Neutrophil (primary cell): ENCODE data around the gene NKRF.

Experiments used
- H3K27ac ChIP-seq: fragments of 200-600 bp; sonication (generic); 2 replicates; pipeline ENCODE4 v1.5.1; 2016; ENCODE audit warnings: mild to moderate bottlenecking, moderate library complexity
- H3K27me3 ChIP-seq: fragments of 200-600 bp; sonication (generic); 2 replicates; pipeline ENCODE4 v1.6.0; 2016; ENCODE audit warnings: mild to moderate bottlenecking
- H3K36me3 ChIP-seq: fragments of 200-600 bp; sonication (generic); 2 replicates; pipeline ENCODE4 v1.5.1; 2017
- H3K4me1 ChIP-seq, 2 experiments: fragments of 200-600 bp in 1 of 2; sonication (generic) in 1 of 2; 1 replicate in 1 of 2; 2 replicates in 1 of 2; pipeline versions ENCODE4 v1.5.1 to v1.6.1; 2013 to 2016; ENCODE audit warnings: low read depth in 1 of 2, low read length in 1 of 2, mild to moderate bottlenecking in 1 of 2, moderate library complexity in 1 of 2; ENCODE audit not compliant: control insufficient read depth in 1 of 2, insufficient read depth in 1 of 2
- H3K4me3 ChIP-seq, 2 experiments: fragments of 200-600 bp in 1 of 2; sonication (generic) in 1 of 2; 1 replicate in 1 of 2; 2 replicates in 1 of 2; pipeline ENCODE4 v1.5.1; 2013 to 2016; ENCODE audit warnings: low read depth in 1 of 2, low read length in 1 of 2, mild to moderate bottlenecking in 1 of 2, moderate library complexity in 1 of 2
- H3K9me3 ChIP-seq: fragments of 200-600 bp; sonication (generic); 2 replicates; pipeline ENCODE4 v1.5.1; 2016
- CTCF ChIP-seq: fragments of 200-600 bp; sonication (generic); IDR thresholded peaks from 2 replicates; pipeline ENCODE4 v1.5.1; 2016; ENCODE audit warnings: antibody characterized with exemption

NKRF gene

GRCh38 chrX:119606280-119607017, at the start of gene NKRF:
NKRF (minus strand) TSS chrX:119606424.
- no peaks in the 10 kb centered on the region for H3K9me3 ChIP-seq
- TF ChIP-seq CTCF: no peak
- H3K4me3 ChIP-seq: peak within 1 kb of the TSS; percentile 73 to 77

GRCh38 chrX:119655125-119655524, 48.9 kb upstream of the NKRF start:
- Histone ChIP-seq H3K27ac (no peak overlapping the region), H3K4me3 (no peak overlapping the region), H3K9me3 (no peaks in the 10 kb centered on the region), H3K36me3 (peaks cover 22% of the 10 kb centered on the region), H3K27me3 (no peaks in the 10 kb centered on the region), H3K4me1 (no peaks in the 10 kb centered on the region)
- no peak for TF ChIP-seq CTCF

More at GRCh38 chrX:119606280-119607017, at the start of gene NKRF:
- Histone ChIP-seq H3K27ac (peak within 1 kb of the TSS; percentile 94), H3K36me3 (no peaks in the 10 kb centered on the region), H3K27me3 (no peaks in the 10 kb centered on the region), H3K4me1 (peaks cover 12 to 14% of the 10 kb centered on the region in 2 experiments)

GRCh38 chrX:119654112-119654531, 47.9 kb upstream of the NKRF start:
- Histone ChIP-seq H3K27ac (no peak overlapping the region), H3K36me3 (peaks cover 30% of the 10 kb centered on the region), H3K27me3 (no peaks in the 10 kb centered on the region), H3K9me3 (no peaks in the 10 kb centered on the region), H3K4me1 (no peaks in the 10 kb centered on the region), H3K4me3 (no peak overlapping the region)
- no peak for TF ChIP-seq CTCF

- H3K27me3 ChIP-seq: no peaks in the 10 kb centered on the region
- no peaks in the 10 kb centered on the region for H3K9me3 ChIP-seq
- no peak overlapping the region for H3K27ac ChIP-seq
- no peak for TF ChIP-seq CTCF
- peaks cover 39% of the 10 kb centered on the region for H3K36me3 ChIP-seq
- no peaks in the 10 kb centered on the region for H3K4me1 ChIP-seq
- H3K4me3 ChIP-seq: no peak overlapping the region
Measured at GRCh38 chrX:119648421-119648775, 42.2 kb upstream of the NKRF start.

GRCh38 chrX:119647552-119648420, 41.6 kb upstream of the NKRF start:
- no peak for TF ChIP-seq CTCF
- H3K27me3 ChIP-seq: no peaks in the 10 kb centered on the region
- peaks cover 35% of the 10 kb centered on the region for H3K36me3 ChIP-seq
- no peak overlapping the region for H3K4me3 ChIP-seq
- H3K27ac ChIP-seq: no peak overlapping the region
- H3K9me3 ChIP-seq: no peaks in the 10 kb centered on the region
- H3K4me1 ChIP-seq: no peaks in the 10 kb centered on the region
